ENCODE results near the gene HOXB9.

- TF ChIP-seq CTCF (IDR thresholded peaks at IDR 0.05) (no peak), POLR2A (IDR thresholded peaks at IDR 0.05) (no peak)
Measured at GRCh38 chr17:48642843-48643696, 16.9 kb upstream of the HOXB9 start.
